ENCODE data around the gene COL19A1.

- TF ChIP-seq FIP1L1 (IDR thresholded peaks at IDR 0.05; ENCODE audit: low read depth, low read length, poor library complexity, severe bottlenecking) = no peak
- no peak for TF ChIP-seq SP1 (CRISPR knock-in tag; IDR thresholded peaks at IDR 0.05)
- TF ChIP-seq SRSF1 (IDR thresholded peaks at IDR 0.05; ENCODE audit: low read depth, low read length) = no peak
- TF ChIP-seq RHOXF2B (CRISPR knock-in tag; conservative IDR thresholded peaks at IDR 0.05) = no peak
- no peak for TF ChIP-seq EP300 (IDR thresholded peaks at IDR 0.05; ENCODE audit: low read length)
- TF ChIP-seq ZSCAN29 (IDR thresholded peaks at IDR 0.05) = no peak
- TF ChIP-seq THRA (IDR thresholded peaks at IDR 0.05) = no peak
- TF ChIP-seq CTCF (IDR thresholded peaks at IDR 0.05 in 2 of 3, conservative IDR thresholded peaks at IDR 0.05 in 1 of 3; ENCODE audit: insufficient read depth in 2 of 3, low read depth in 1 of 3, low read length in 3 of 3) = no peak
- TF ChIP-seq TCF7L2 (IDR thresholded peaks at IDR 0.05; ENCODE audit: low read depth, low read length) = no peak
These were observed 12.4 kb downstream of the COL19A1 start for GRCh38 chr6:69878795-69879194.
